Choroid plexus epithelial cell (primary cell): ENCODE data around the gene CEP164.

Experiments used
- DNase-seq: peaks from one replicate; pipeline ENCODE4 v3.0.0-alpha.2; 2010; ENCODE audit warnings: low read depth
- H3K4me3 ChIP-seq: 2 replicates; pipeline ENCODE4 v1.5.1; 2011; ENCODE audit warnings: low read depth, mild to moderate bottlenecking, control low read depth, low read length, moderate library complexity
- CTCF ChIP-seq: conservative IDR thresholded peaks from 2 replicates; pipeline ENCODE4 v1.5.1; 2011; ENCODE audit warnings: low read depth, mild to moderate bottlenecking, control low read depth, inconsistent platforms, low read length, moderate library complexity

CEP164 gene

GRCh38 chr11:117459123-117459978, 131.7 kb downstream of the CEP164 start:
- no peak for DNase-seq
- TF ChIP-seq CTCF = no peak
- no peak overlapping the region for H3K4me3 ChIP-seq

- no peak for DNase-seq
- H3K4me3 ChIP-seq = no peak overlapping the region
- TF ChIP-seq CTCF = no peak
These were observed 132.3 kb downstream of the CEP164 start for GRCh38 chr11:117459979-117460300.

GRCh38 chr11:117461396-117462182, 133.9 kb downstream of the CEP164 start:
- TF ChIP-seq CTCF = no peak
- DNase-seq = no peak
- no peak overlapping the region for H3K4me3 ChIP-seq

- DNase-seq = no peak
- no peak overlapping the region for H3K4me3 ChIP-seq
- no peak for TF ChIP-seq CTCF
These were observed 134.7 kb downstream of the CEP164 start for GRCh38 chr11:117462183-117462863.

DNA sequence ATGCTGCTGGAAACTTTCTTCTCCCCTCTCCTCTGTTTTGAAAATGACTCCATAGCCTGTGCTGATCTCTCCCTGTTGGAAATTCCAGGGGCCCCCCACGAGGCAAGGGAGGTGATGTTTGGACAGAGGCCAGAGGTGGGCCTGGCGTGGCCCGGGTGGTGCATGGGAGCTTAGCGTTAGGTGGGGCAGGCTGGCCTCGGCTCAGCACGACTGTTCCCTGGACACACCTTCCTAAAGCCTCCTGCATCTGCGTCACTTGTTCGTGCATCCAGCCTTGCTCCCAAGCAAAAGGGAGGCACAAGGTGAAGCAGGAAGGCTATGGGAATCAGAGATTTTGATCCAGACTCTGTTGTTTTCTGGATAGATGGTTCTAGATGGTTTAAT, 135.2 kb downstream of the CEP164 start:
- no peak for TF ChIP-seq CTCF
- DNase-seq = no peak
- no peak overlapping the region for H3K4me3 ChIP-seq
